GM12878 (cell line): ENCODE results near the gene RIPK4. TPM values are rescaled to one million over a fixed set of nuclear protein-coding genes. Genes with fewer than 3 reads are reported as not detected.

Experiments used
- ATAC-seq: fragments of 200-7000 bp; cut with Tn5 transposase; 3 replicates; pipeline ENCODE4 v1.9.1; 2020; ENCODE audit warnings: mild to moderate bottlenecking, moderate library complexity
- BruUV-seq: library from RNA; stranded (reverse); fragments of 400-500 nt; replicated peaks from 2 replicates; lab custom pipeline; 2021; lab: Mats Ljungman, UMichigan
- CTCF ChIA-PET: fragments of 300-600 bp; sonication (Branson Sonifier 250); formaldehyde crosslinking; extraction: SDS; loops from one replicate; lab custom pipeline; 2021; ENCODE audit warnings: inconsistent platforms; lab: Yijun Ruan, JAX
- POLR2A ChIA-PET: fragments of 350-600 bp; formaldehyde crosslinking; extraction: SDS; loops from one replicate; lab custom pipeline; 2021; ENCODE audit warnings: inconsistent platforms; lab: Charles Lee
- RAD21 ChIA-PET: fragments of 300-600 bp; sonication (Branson Sonifier 250); formaldehyde crosslinking; loops from one replicate; lab custom pipeline; 2023; ENCODE audit warnings: antibody characterized with exemption; ENCODE audit not compliant: unreplicated experiment; lab: Charles Lee
- SMC1A ChIA-PET: fragments of 300-600 bp; sonication (Branson Sonifier 250); formaldehyde crosslinking; loops from one replicate; lab custom pipeline; 2023; ENCODE audit not compliant: unreplicated experiment, uncharacterized antibody; lab: Charles Lee
- DNase-seq: peaks from one replicate; pipeline ENCODE4 v3.0.0-alpha.2; 2011; ENCODE audit warnings: low read depth, low spot score
- FAIRE-seq: peaks from 3 replicates; lab custom pipeline; 2011; peaks lifted over from hg19 to GRCh38; lab: Jason Lieb, UNC
- H2AFZ ChIP-seq: 2 replicates; pipeline ENCODE4 v1.6.0; 2011; ENCODE audit warnings: low read depth, low read length, control low read depth; ENCODE audit not compliant: control insufficient read depth
- H3K27ac ChIP-seq: 2 replicates; pipeline ENCODE4 v1.5.1; 2011; ENCODE audit warnings: control low read depth; ENCODE audit not compliant: control insufficient read depth, insufficient read depth
- H3K27me3 ChIP-seq, 2 experiments: replicated peaks in 1 of 2; 2 replicates each; pipeline versions ENCODE4 v1.6.0 to v1.6.1; 2011; ENCODE audit warnings: low read length in 1 of 2; ENCODE audit not compliant: control insufficient read depth in 2 of 2, insufficient read depth in 2 of 2
- H3K36me3 ChIP-seq, 2 experiments: 2 replicates each; pipeline ENCODE4 v1.5.1; 2011; ENCODE audit warnings: low read length in 1 of 2; ENCODE audit not compliant: control insufficient read depth in 2 of 2, insufficient read depth in 2 of 2
- H3K4me1 ChIP-seq: 2 replicates; pipeline ENCODE4 v1.6.1; 2011; ENCODE audit warnings: mild to moderate bottlenecking, low read length, moderate library complexity, mixed read lengths; ENCODE audit not compliant: control insufficient read depth, insufficient read depth
- H3K4me2 ChIP-seq: 2 replicates; pipeline ENCODE4 v1.6.0; 2011; ENCODE audit warnings: control low read depth; ENCODE audit not compliant: control insufficient read depth, insufficient read depth
- H3K4me3 ChIP-seq: fragments of 200-600 bp; sonication (generic); 2 replicates; pipeline ENCODE4 v1.5.1; 2016
- H3K79me2 ChIP-seq: 2 replicates; pipeline ENCODE4 v1.6.0; 2011; ENCODE audit warnings: low read length; ENCODE audit not compliant: control insufficient read depth, insufficient read depth
- H3K9ac ChIP-seq: 2 replicates; pipeline ENCODE4 v1.8.0; 2011; ENCODE audit warnings: low read length, control low read depth, mixed read lengths; ENCODE audit not compliant: control insufficient read depth, insufficient read depth
- H3K9me3 ChIP-seq: replicated peaks from 3 replicates; pipeline ENCODE4 v1.5.1; 2011; ENCODE audit warnings: mild to moderate bottlenecking, low read length; ENCODE audit not compliant: control insufficient read depth, insufficient read depth
- H4K20me1 ChIP-seq: 2 replicates; pipeline ENCODE4 v1.6.0; 2011; ENCODE audit not compliant: control insufficient read depth, insufficient read depth
- BMI1 ChIP-seq: fragments of 450-650 bp; IDR thresholded peaks from 2 replicates; pipeline ENCODE4 v1.6.1; 2016; ENCODE audit warnings: mild to moderate bottlenecking, moderate library complexity, borderline replicate concordance
- BRCA1 ChIP-seq: IDR thresholded peaks from 2 replicates; pipeline ENCODE4 v1.6.1; 2011; ENCODE audit warnings: low read depth, low read length, improper control_type of control experiment
- CBFB ChIP-seq: IDR thresholded peaks from 2 replicates; pipeline ENCODE4 v1.6.1; 2016; ENCODE audit warnings: antibody characterized with exemption, low read depth
- CREB1 ChIP-seq: IDR thresholded peaks from 2 replicates; pipeline ENCODE4 v1.6.1; 2012; ENCODE audit warnings: low read depth, mild to moderate bottlenecking, inconsistent platforms
- ETV6 ChIP-seq, 2 experiments: fragments of 450-650 bp in 1 of 2; IDR thresholded peaks in 1 of 2; conservative IDR thresholded peaks in 1 of 2; 2 replicates each; pipeline ENCODE4 v1.6.1; 2014; ENCODE audit warnings: antibody characterized with exemption in 1 of 2, borderline replicate concordance in 1 of 2, low read depth in 1 of 2, mild to moderate bottlenecking in 1 of 2, moderate library complexity in 1 of 2
- EZH2 ChIP-seq: IDR thresholded peaks from 2 replicates; pipeline ENCODE4 v1.6.1; 2012; ENCODE audit warnings: low read depth, mild to moderate bottlenecking, control low read depth, inconsistent platforms, low read length, borderline replicate concordance; ENCODE audit not compliant: control insufficient read depth
- MYC ChIP-seq: IDR thresholded peaks from 2 replicates; pipeline ENCODE4 v1.6.1; 2011; ENCODE audit warnings: mild to moderate bottlenecking, low read length, moderate library complexity, inconsistent platforms; ENCODE audit not compliant: insufficient read depth, insufficient replicate concordance, insufficient read length, severe bottlenecking
- NBN ChIP-seq: fragments of 450-650 bp; IDR thresholded peaks from 2 replicates; pipeline ENCODE4 v1.6.1; 2016
- NFYB ChIP-seq: IDR thresholded peaks from 2 replicates; pipeline ENCODE4 v1.6.1; 2011; ENCODE audit warnings: low read depth, mild to moderate bottlenecking, low read length, improper control_type of control experiment, moderate library complexity; ENCODE audit not compliant: insufficient read depth
- NKRF ChIP-seq: fragments of 450-650 bp; conservative IDR thresholded peaks from 2 replicates; pipeline ENCODE4 v1.6.1; 2017; ENCODE audit warnings: mild to moderate bottlenecking, moderate library complexity
- NR2C2 ChIP-seq: IDR thresholded peaks from 2 replicates; pipeline ENCODE4 v1.6.1; 2011; ENCODE audit warnings: borderline replicate concordance, low read depth; ENCODE audit not compliant: control insufficient read depth, insufficient read length
- NRF1 ChIP-seq: conservative IDR thresholded peaks from 2 replicates; pipeline ENCODE4 v1.6.1; 2011; ENCODE audit warnings: mild to moderate bottlenecking, low read depth, low read length, improper control_type of control experiment
- PAX8 ChIP-seq: fragments of 450-650 bp; IDR thresholded peaks from 2 replicates; pipeline ENCODE4 v1.6.1; 2017; ENCODE audit warnings: mild to moderate bottlenecking, moderate library complexity
- POLR2AphosphoS2 ChIP-seq: IDR thresholded peaks from 2 replicates; pipeline ENCODE4 v1.6.1; 2011; ENCODE audit warnings: low read depth, mild to moderate bottlenecking, low read length, improper control_type of control experiment, moderate library complexity
- RFX5 ChIP-seq: IDR thresholded peaks from 2 replicates; pipeline ENCODE4 v1.6.1; 2011; ENCODE audit warnings: low read depth, low read length, improper control_type of control experiment
- SREBF2 ChIP-seq: IDR thresholded peaks from 2 replicates; pipeline ENCODE4 v1.6.1; 2012; ENCODE audit warnings: mild to moderate bottlenecking, low read length
- WGBS: methylation state at CpG from one replicate; pipeline ENCODE4 v1.1.6; 2016; ENCODE audit warnings: low lambda C conversion rate; ENCODE audit not compliant: insufficient replicate concordance, insufficient coverage; ENCODE audit errors: missing lambda C conversion rate; 5-methylcytosine and 5-hydroxymethylcytosine counted together
- in situ Hi-C: fragments of 300-500 bp; cut with MboI; formaldehyde crosslinking; loops from 9 replicates; pipeline ENCODE4 v1.14.3; 2018; ENCODE audit warnings: mixed read lengths
- intact Hi-C: fragments of 100-400 bp; cut with micrococcal nuclease; formaldehyde crosslinking; loops from one replicate; pipeline ENCODE4 v1.14.2; 2022; ENCODE audit not compliant: unreplicated experiment
- polyA plus RNA-seq, 11 experiments: library from polyadenylated mRNA; depleted of rRNA in 4 of 11; unstranded in 6 of 11; stranded (reverse) in 5 of 11; fragments of >200 nt; fragmentation: Nextera tagmentation in 4 of 11; fragmentation: Illumina TruSeq in 1 of 11; extraction: Ambion mirVana in 4 of 11; extraction: Trizol in 1 of 11; gene quantifications; 1 replicate in 1 of 11; 2 replicates in 10 of 11; pipeline versions ENCODE4 v1.2.1 to v1.2.3, GENCODE V29; 2011 to 2016; ENCODE audit warnings: inconsistent platforms in 2 of 11, missing spikeins in 2 of 11, low read depth in 1 of 11
- total RNA-seq, 4 experiments: library from RNA; depleted of rRNA in 3 of 4; stranded (reverse); fragments of >200 nt in 3 of 4; fragmentation: Illumina TruSeq in 1 of 4; extraction: Trizol in 1 of 4; gene quantifications; 2 replicates each; pipeline versions ENCODE4 v1.2.1 to v1.2.3, GENCODE V29; 2013 to 2021
- TF ChIP-seq, protein P1 (sequence below): fragments of 450-650 bp; IDR thresholded peaks from 2 replicates; pipeline ENCODE4 v1.6.1; 2017; ENCODE audit warnings: antibody characterized with exemption, mild to moderate bottlenecking, moderate library complexity

Gene RIPK4
- total and polyA plus RNA-seq, 10 of the 15 experiments (the other 5 are each of a cell fraction or from before 2014, with no cell fraction given) = 0.05 TPM; not detected in 9

GRCh38 chr21:41744028-41744930, 22.6 kb downstream of the RIPK4 start:
- TF ChIP-seq MYC = no peak
- no peak for TF ChIP-seq NKRF
- TF ChIP-seq BRCA1 = no peak
- no peak for TF ChIP-seq NRF1
- no peak for TF ChIP-seq NR2C2
- no peak for TF ChIP-seq EZH2
- no peak for TF ChIP-seq CREB1
- TF ChIP-seq PAX8 = no peak
- TF ChIP-seq NBN = no peak
- TF ChIP-seq, protein P1, sequence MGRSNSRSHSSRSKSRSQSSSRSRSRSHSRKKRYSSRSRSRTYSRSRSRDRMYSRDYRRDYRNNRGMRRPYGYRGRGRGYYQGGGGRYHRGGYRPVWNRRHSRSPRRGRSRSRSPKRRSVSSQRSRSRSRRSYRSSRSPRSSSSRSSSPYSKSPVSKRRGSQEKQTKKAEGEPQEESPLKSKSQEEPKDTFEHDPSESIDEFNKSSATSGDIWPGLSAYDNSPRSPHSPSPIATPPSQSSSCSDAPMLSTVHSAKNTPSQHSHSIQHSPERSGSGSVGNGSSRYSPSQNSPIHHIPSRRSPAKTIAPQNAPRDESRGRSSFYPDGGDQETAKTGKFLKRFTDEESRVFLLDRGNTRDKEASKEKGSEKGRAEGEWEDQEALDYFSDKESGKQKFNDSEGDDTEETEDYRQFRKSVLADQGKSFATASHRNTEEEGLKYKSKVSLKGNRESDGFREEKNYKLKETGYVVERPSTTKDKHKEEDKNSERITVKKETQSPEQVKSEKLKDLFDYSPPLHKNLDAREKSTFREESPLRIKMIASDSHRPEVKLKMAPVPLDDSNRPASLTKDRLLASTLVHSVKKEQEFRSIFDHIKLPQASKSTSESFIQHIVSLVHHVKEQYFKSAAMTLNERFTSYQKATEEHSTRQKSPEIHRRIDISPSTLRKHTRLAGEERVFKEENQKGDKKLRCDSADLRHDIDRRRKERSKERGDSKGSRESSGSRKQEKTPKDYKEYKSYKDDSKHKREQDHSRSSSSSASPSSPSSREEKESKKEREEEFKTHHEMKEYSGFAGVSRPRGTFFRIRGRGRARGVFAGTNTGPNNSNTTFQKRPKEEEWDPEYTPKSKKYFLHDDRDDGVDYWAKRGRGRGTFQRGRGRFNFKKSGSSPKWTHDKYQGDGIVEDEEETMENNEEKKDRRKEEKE = no peak
- TF ChIP-seq BMI1 = no peak
- TF ChIP-seq SREBF2 = no peak
- TF ChIP-seq RFX5 = no peak
- TF ChIP-seq NFYB = no peak
- TF ChIP-seq POLR2AphosphoS2 = no peak
- TF ChIP-seq ETV6 (conservative IDR thresholded peaks at IDR 0.05 in 1 of 2, IDR thresholded peaks at IDR 0.05 in 1 of 2; ENCODE audit: borderline replicate concordance in 1 of 2, low read depth in 1 of 2) = no peak
- no peak for TF ChIP-seq CBFB
- no peaks in the 10 kb centered on the region for H3K36me3 ChIP-seq
- no peaks in the 10 kb centered on the region for H3K27me3 ChIP-seq
- no peak for FAIRE-seq
- no TSS peak for BruUV-seq
- no peak overlapping the region for H3K4me2 ChIP-seq
- no peaks in the 10 kb centered on the region for H4K20me1 ChIP-seq
- no peak overlapping the region for H3K27ac ChIP-seq
- no peak overlapping the region for H3K4me3 ChIP-seq
- no peaks in the 10 kb centered on the region for H3K4me1 ChIP-seq
- H3K9ac ChIP-seq = no peak overlapping the region
- ChIA-PET RAD21 (interaction anchor here (0.9 kb wide), 1 partner anchor 73 kb away, joined by 3 read pairs; no protein-coding TSS in a partner anchor), POLR2A (no interaction called here), CTCF (interaction anchor here (1.1 to 1.2 kb wide), 2 partner anchors 9 to 132 kb away, joined by 3 read pairs; no protein-coding TSS in a partner anchor), SMC1A (no interaction called here)
- WGBS = 56% methylated on average over 36 of the region's 43 CpGs
- intact Hi-C loops = no loop called here
- H2AFZ ChIP-seq = no peak overlapping the region
- no peak for DNase-seq
- no peaks in the 10 kb centered on the region for H3K9me3 ChIP-seq
- in situ Hi-C loops = no loop called here
- no peak for ATAC-seq
- no peaks in the 10 kb centered on the region for H3K79me2 ChIP-seq
